ENCODE data around the gene UNC5A. TPM values are rescaled to one million over a fixed set of nuclear protein-coding genes. Genes with fewer than 3 reads are reported as not detected.

UNC5A gene
- polyA plus RNA-seq, 1 of the 3 experiments (the other 2 are of a cell fraction): 0.46 TPM

DNA sequence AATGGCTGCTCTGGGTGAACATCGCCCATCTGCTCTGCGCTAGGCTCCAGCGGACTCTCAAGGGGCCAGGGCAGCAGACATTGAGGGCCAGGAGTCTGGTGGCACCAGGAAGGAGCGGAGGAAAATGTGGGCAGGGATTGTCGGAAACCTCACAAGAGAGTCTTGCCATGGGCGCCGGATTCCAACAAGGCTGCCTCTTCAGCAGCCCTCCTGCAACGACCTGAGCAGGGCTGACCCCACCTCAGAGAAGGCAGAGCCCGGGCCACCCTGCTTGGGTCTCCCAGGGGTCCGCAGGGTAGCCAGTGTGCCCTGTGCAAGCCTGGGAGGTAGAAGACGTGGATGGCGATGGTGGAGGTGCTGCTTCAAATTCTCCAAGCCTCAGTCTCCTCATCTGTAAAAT is 11.4 kb upstream of the UNC5A start:
- H3K36me3 ChIP-seq (replicated peaks in 1 of 2; ENCODE audit: control insufficient read depth in 1 of 2, insufficient read depth in 2 of 2, low read length in 1 of 2): no peaks in the 10 kb centered on the region
- H3K79me2 ChIP-seq (ENCODE audit: insufficient read depth): no peaks in the 10 kb centered on the region
- H4K20me1 ChIP-seq (ENCODE audit: insufficient read depth): no peaks in the 10 kb centered on the region
- DNase-seq: no peak
- H3K9ac ChIP-seq: no peak overlapping the region
- no peak for TF ChIP-seq GABPA (IDR thresholded peaks at IDR 0.05; ENCODE audit: low read depth)
- no peak for TF ChIP-seq RFX5 (IDR thresholded peaks at IDR 0.05; ENCODE audit: low read length)
- TF ChIP-seq MAX (IDR thresholded peaks at IDR 0.05; ENCODE audit: low read depth): no peak
- TF ChIP-seq SIN3A (IDR thresholded peaks at IDR 0.05; ENCODE audit: borderline replicate concordance, low read depth, low read length): no peak
- TF ChIP-seq CHD2 (IDR thresholded peaks at IDR 0.05; ENCODE audit: low read length, partially characterized antibody): no peak
- no peak for TF ChIP-seq SMC3 (IDR thresholded peaks at IDR 0.05; ENCODE audit: low read depth, low read length)
- no peak for TF ChIP-seq RAD21 (IDR thresholded peaks at IDR 0.05; ENCODE audit: low read length)
- TF ChIP-seq, protein P1, sequence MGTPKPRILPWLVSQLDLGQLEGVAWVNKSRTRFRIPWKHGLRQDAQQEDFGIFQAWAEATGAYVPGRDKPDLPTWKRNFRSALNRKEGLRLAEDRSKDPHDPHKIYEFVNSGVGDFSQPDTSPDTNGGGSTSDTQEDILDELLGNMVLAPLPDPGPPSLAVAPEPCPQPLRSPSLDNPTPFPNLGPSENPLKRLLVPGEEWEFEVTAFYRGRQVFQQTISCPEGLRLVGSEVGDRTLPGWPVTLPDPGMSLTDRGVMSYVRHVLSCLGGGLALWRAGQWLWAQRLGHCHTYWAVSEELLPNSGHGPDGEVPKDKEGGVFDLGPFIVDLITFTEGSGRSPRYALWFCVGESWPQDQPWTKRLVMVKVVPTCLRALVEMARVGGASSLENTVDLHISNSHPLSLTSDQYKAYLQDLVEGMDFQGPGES (IDR thresholded peaks at IDR 0.05; ENCODE audit: low read depth, low read length): no peak
- no peak for TF ChIP-seq FOXJ3 (CRISPR knock-in tag; IDR thresholded peaks at IDR 0.05)
- TF ChIP-seq TCF12 (IDR thresholded peaks at IDR 0.05): no peak
- TF ChIP-seq RXRA (IDR thresholded peaks at IDR 0.05; ENCODE audit: borderline replicate concordance, low read depth): no peak
- TF ChIP-seq USF1 (IDR thresholded peaks at IDR 0.05; ENCODE audit: borderline replicate concordance, low read depth): no peak
- TF ChIP-seq TAF1 (IDR thresholded peaks at IDR 0.05; ENCODE audit: borderline replicate concordance, low read depth, low read length): no peak
- no peak for TF ChIP-seq PBX3 (IDR thresholded peaks at IDR 0.05)
- no peak for TF ChIP-seq USF2 (IDR thresholded peaks at IDR 0.05; ENCODE audit: borderline replicate concordance, low read depth, low read length)
- no peak for TF ChIP-seq YY1 (IDR thresholded peaks at IDR 0.05; ENCODE audit: low read depth)
- no peak for TF ChIP-seq JUND (IDR thresholded peaks at IDR 0.05)
- TF ChIP-seq FOXM1 (IDR thresholded peaks at IDR 0.05; ENCODE audit: low read depth): no peak
- TF ChIP-seq EP300 (IDR thresholded peaks at IDR 0.05; ENCODE audit: borderline replicate concordance in 1 of 2, low read depth in 1 of 2, low read length in 1 of 2): no peak
- no peak overlapping the region for H3K27ac ChIP-seq (ENCODE audit: low read depth in 2 of 2, low read length in 1 of 2)
- H3K4me1 ChIP-seq (ENCODE audit: control insufficient read depth in 1 of 2, insufficient read depth in 2 of 2, low read depth in 1 of 2, low read length in 1 of 2): peaks cover 0 to 33% of the 10 kb centered on the region in 2 experiments; a peak in 1 of 4 replicates
- no peaks in the 10 kb centered on the region for H3K9me2 ChIP-seq
- no peaks in the 10 kb centered on the region for H3K9me3 ChIP-seq
- WGBS (ENCODE audit: low lambda C conversion rate): 67% methylated on average over 10 of the region's 12 CpGs
- no peak overlapping the region for H3K4me3 ChIP-seq (ENCODE audit: low read depth in 2 of 2, low read length in 1 of 2)
- ChIA-PET POLR2A (no interaction called here), CTCF (interaction anchor here (2.0 to 3.4 kb wide), 3 partner anchors 14 to 141 kb away, joined by 6 to 9 read pairs (median 9); no protein-coding TSS in a partner anchor)
- H3F3A ChIP-seq (replicated peaks; ENCODE audit: insufficient read depth): no peaks in the 10 kb centered on the region
- no peaks in the 10 kb centered on the region; the same call in 1 of the 2 replicates for H3K27me3 ChIP-seq (ENCODE audit: insufficient read depth)
- no peak overlapping the region for H2AFZ ChIP-seq (ENCODE audit: low read depth)
- H3K4me2 ChIP-seq: no peak overlapping the region
